ENCODE results near the gene SINHCAF.

The SINHCAF gene

GRCh38 chr12:31368666-31369361 is 42.9 kb upstream of the SINHCAF start:
- Mint-ChIP-seq H3K4me3 (peak overlapping the region; percentile 74), H3K36me3 (ENCODE audit: low read depth) (peaks cover 7% of the 10 kb centered on the region), H3K9me3 (peaks cover 6% of the 10 kb centered on the region), H3K27me3 (ENCODE audit: low read depth, poor library complexity) (peaks cover 11% of the 10 kb centered on the region), H3K27ac (peak overlapping the region; percentile 100), H3K4me1 (peaks cover 63% of the 10 kb centered on the region)
- no peak for DNase-seq
- TF ChIP-seq CTCF (IDR thresholded peaks at IDR 0.05): no peak

- peaks cover 7% of the 10 kb centered on the region for H3K36me3 Mint-ChIP-seq (ENCODE audit: low read depth)
- no peak overlapping the region for H3K27ac Mint-ChIP-seq
- H3K4me3 Mint-ChIP-seq: no peak overlapping the region
- H3K4me1 Mint-ChIP-seq: peaks cover 68% of the 10 kb centered on the region
- peaks cover 6% of the 10 kb centered on the region for H3K9me3 Mint-ChIP-seq
- no peak for DNase-seq
- H3K27me3 Mint-ChIP-seq (ENCODE audit: low read depth, poor library complexity): peaks cover 19% of the 10 kb centered on the region
- no peak for TF ChIP-seq CTCF (IDR thresholded peaks at IDR 0.05)
Observed at GRCh38 chr12:31366104-31366621, 40.2 kb upstream of the SINHCAF start.

GRCh38 chr12:31363831-31364230 is 37.9 kb upstream of the SINHCAF start:
- peak; percentile 34 for DNase-seq
- Mint-ChIP-seq H3K36me3 (ENCODE audit: low read depth) (peaks cover 7% of the 10 kb centered on the region), H3K27me3 (ENCODE audit: low read depth, poor library complexity) (peaks cover 23% of the 10 kb centered on the region), H3K9me3 (peaks cover 11% of the 10 kb centered on the region), H3K4me3 (no peak overlapping the region), H3K27ac (peak overlapping the region; percentile 86), H3K4me1 (peaks cover 55% of the 10 kb centered on the region)
- TF ChIP-seq CTCF (IDR thresholded peaks at IDR 0.05): no peak

- no peak for DNase-seq
- H3K4me1 Mint-ChIP-seq: peaks cover 52% of the 10 kb centered on the region
- no peak for TF ChIP-seq CTCF (IDR thresholded peaks at IDR 0.05)
- H3K9me3 Mint-ChIP-seq: peaks cover 11% of the 10 kb centered on the region
- peak overlapping the region; percentile 86 for H3K27ac Mint-ChIP-seq
- peak overlapping the region; percentile 48 for H3K4me3 Mint-ChIP-seq
- H3K36me3 Mint-ChIP-seq (ENCODE audit: low read depth): peaks cover 7% of the 10 kb centered on the region
- H3K27me3 Mint-ChIP-seq (ENCODE audit: low read depth, poor library complexity): peaks cover 21% of the 10 kb centered on the region
Observed at GRCh38 chr12:31363416-31363809, 37.5 kb upstream of the SINHCAF start.

- DNase-seq: no peak
- Mint-ChIP-seq H3K27me3 (ENCODE audit: low read depth, poor library complexity) (peaks cover 21% of the 10 kb centered on the region), H3K4me1 (peaks cover 48% of the 10 kb centered on the region), H3K9me3 (peaks cover 11% of the 10 kb centered on the region), H3K4me3 (peak overlapping the region; percentile 48), H3K36me3 (ENCODE audit: low read depth) (peaks cover 7% of the 10 kb centered on the region), H3K27ac (peak overlapping the region; percentile 86)
- no peak for TF ChIP-seq CTCF (IDR thresholded peaks at IDR 0.05)
Observed at GRCh38 chr12:31362759-31363415, 36.9 kb upstream of the SINHCAF start.
